ENCODE results near the gene ERMARD.

- TF ChIP-seq CTCF (IDR thresholded peaks at IDR 0.05 in 4 of 5, conservative IDR thresholded peaks at IDR 0.05 in 1 of 5) = no peak
- no peak for TF ChIP-seq POLR2A (IDR thresholded peaks at IDR 0.05)
Observed at GRCh38 chr6:169805242-169805838, 53.9 kb downstream of the ERMARD start.

Data from gastrocnemius medialis (tissue), 4 donors.